HuH-7.5 (cell line): ENCODE data around the gene KAT6B.

Experiments
- DNase-seq: peaks from one replicate; pipeline ENCODE4 v3.0.0; 2011; ENCODE audit warnings: low spot score

KAT6B gene

GRCh38 chr10:74955796-74956195 is 129.4 kb downstream of the KAT6B start:
- DNase-seq: no peak

GRCh38 chr10:74956555-74957111 is 130.2 kb downstream of the KAT6B start:
- DNase-seq: no peak

- DNase-seq: no peak
These were observed 131.0 kb downstream of the KAT6B start for GRCh38 chr10:74957285-74957961.

- DNase-seq: no peak
These were observed 131.9 kb downstream of the KAT6B start for GRCh38 chr10:74958316-74958715.

GRCh38 chr10:74960670-74961069 is 134.3 kb downstream of the KAT6B start:
- no peak for DNase-seq

- DNase-seq: no peak
These were observed 136.1 kb downstream of the KAT6B start for GRCh38 chr10:74962517-74962916.

- no peak for DNase-seq
These were observed 137.1 kb downstream of the KAT6B start for GRCh38 chr10:74963549-74963948.

- no peak for DNase-seq
These were observed 141.7 kb downstream of the KAT6B start for GRCh38 chr10:74967911-74968666.

- DNase-seq: no peak
These were observed 142.3 kb downstream of the KAT6B start for GRCh38 chr10:74968667-74969061.

GRCh38 chr10:74969093-74969492 is 142.7 kb downstream of the KAT6B start:
- DNase-seq: no peak

GRCh38 chr10:74969530-74969929 is 143.1 kb downstream of the KAT6B start:
- DNase-seq: no peak

GRCh38 chr10:74973741-74974392 is 147.5 kb downstream of the KAT6B start:
- no peak for DNase-seq

- no peak for DNase-seq
These were observed 149.4 kb downstream of the KAT6B start for GRCh38 chr10:74975758-74976157.

- DNase-seq: no peak
These were observed 150.2 kb downstream of the KAT6B start for GRCh38 chr10:74976565-74976964.

- DNase-seq: no peak
These were observed 150.7 kb downstream of the KAT6B start for GRCh38 chr10:74977072-74977471.

- DNase-seq: no peak
These were observed 151.8 kb downstream of the KAT6B start for GRCh38 chr10:74977913-74978847.

- no peak for DNase-seq
These were observed 155.6 kb downstream of the KAT6B start for GRCh38 chr10:74981831-74982633.

- no peak for DNase-seq
These were observed 156.2 kb downstream of the KAT6B start for GRCh38 chr10:74982634-74982982.

- no peak for DNase-seq
These were observed 157.0 kb downstream of the KAT6B start for GRCh38 chr10:74983383-74983782.

GRCh38 chr10:74987339-74988053 is 161.1 kb downstream of the KAT6B start:
- DNase-seq: no peak
